HEK293T (cell line): ENCODE data around the gene TFDP1.

Experiments
- CTCF ChIA-PET: fragments of 350-600 bp; formaldehyde crosslinking; extraction: SDS; loops from one replicate; lab custom pipeline; 2021; ENCODE audit warnings: antibody characterized with exemption, inconsistent platforms; lab: Yijun Ruan, JAX
- POLR2A ChIA-PET: fragments of 350-600 bp; formaldehyde crosslinking; extraction: SDS; loops from one replicate; lab custom pipeline; 2020; ENCODE audit warnings: antibody characterized with exemption, inconsistent platforms; lab: Yijun Ruan, JAX
- DNase-seq: peaks from one replicate; pipeline ENCODE4 v3.0.0; 2012; ENCODE audit warnings: mixed read lengths; ENCODE audit errors: extremely low spot score
- ARNT ChIP-seq: fragments of 450-650 bp; IDR thresholded peaks from 2 replicates; pipeline ENCODE4 v1.6.1; 2017; ENCODE audit warnings: mild to moderate bottlenecking
- BHLHE40 ChIP-seq: fragments of 450-650 bp; IDR thresholded peaks from 2 replicates; pipeline ENCODE4 v1.6.1; 2016; ENCODE audit warnings: mild to moderate bottlenecking, moderate library complexity, borderline replicate concordance
- CTBP1 ChIP-seq: fragments of 450-650 bp; IDR thresholded peaks from 2 replicates; pipeline ENCODE4 v1.6.1; 2016; ENCODE audit warnings: borderline replicate concordance
- ELF4 ChIP-seq: fragments of 450-650 bp; IDR thresholded peaks from 2 replicates; pipeline ENCODE4 v1.6.1; 2017; ENCODE audit warnings: antibody characterized with exemption
- FOXA1 ChIP-seq: fragments of 450-650 bp; IDR thresholded peaks from 2 replicates; pipeline ENCODE4 v1.6.1; 2016; ENCODE audit warnings: mild to moderate bottlenecking
- FOXK2 ChIP-seq: fragments of 450-650 bp; IDR thresholded peaks from 2 replicates; pipeline ENCODE4 v1.6.1; 2016; ENCODE audit warnings: mild to moderate bottlenecking
- FOXM1 ChIP-seq: fragments of 450-650 bp; IDR thresholded peaks from 2 replicates; pipeline ENCODE4 v1.6.1; 2017; ENCODE audit warnings: mild to moderate bottlenecking, borderline replicate concordance
- HDGF ChIP-seq: fragments of 450-650 bp; IDR thresholded peaks from 2 replicates; pipeline ENCODE4 v1.6.1; 2017; ENCODE audit warnings: antibody characterized with exemption, borderline replicate concordance
- L3MBTL2 ChIP-seq: fragments of 450-650 bp; conservative IDR thresholded peaks from 2 replicates; pipeline ENCODE4 v1.6.1; 2016; ENCODE audit warnings: mild to moderate bottlenecking
- LEF1 ChIP-seq: fragments of 450-650 bp; IDR thresholded peaks from 2 replicates; pipeline ENCODE4 v1.6.1; 2017; ENCODE audit warnings: mild to moderate bottlenecking, borderline replicate concordance
- NFRKB ChIP-seq: fragments of 450-650 bp; IDR thresholded peaks from 2 replicates; pipeline ENCODE4 v1.6.1; 2016; ENCODE audit warnings: mild to moderate bottlenecking, moderate library complexity
- PKNOX1 ChIP-seq: fragments of 450-650 bp; IDR thresholded peaks from 2 replicates; pipeline ENCODE4 v1.6.1; 2016
- SP1 ChIP-seq: fragments of 450-650 bp; IDR thresholded peaks from 2 replicates; pipeline ENCODE4 v1.6.1; 2017
- SUZ12 ChIP-seq: fragments of 450-650 bp; IDR thresholded peaks from 2 replicates; pipeline ENCODE4 v1.6.1; 2016; ENCODE audit warnings: mild to moderate bottlenecking
- TARDBP ChIP-seq: fragments of 450-650 bp; IDR thresholded peaks from 2 replicates; pipeline ENCODE4 v1.6.1; 2016
- ZNF384 ChIP-seq: fragments of 450-650 bp; IDR thresholded peaks from 2 replicates; pipeline ENCODE4 v1.6.1; 2016

The TFDP1 gene

GRCh38 chr13:113598481-113598880, 13.9 kb downstream of the TFDP1 start:
- TF ChIP-seq L3MBTL2, result no peak
- TF ChIP-seq FOXK2, result no peak
- TF ChIP-seq HDGF, result no peak
- TF ChIP-seq SUZ12, result no peak
- no peak for TF ChIP-seq LEF1
- TF ChIP-seq ELF4, result no peak
- no peak for TF ChIP-seq CTBP1
- no peak for TF ChIP-seq SP1
- no peak for TF ChIP-seq FOXA1
- no peak for TF ChIP-seq PKNOX1
- no peak for TF ChIP-seq FOXM1
- no peak for TF ChIP-seq ZNF384
- no peak for TF ChIP-seq BHLHE40
- no peak for TF ChIP-seq TARDBP
- no peak for TF ChIP-seq NFRKB
- POLR2A ChIA-PET, result no interaction called here
- no peak for DNase-seq
- CTCF ChIA-PET, result no interaction called here

- ChIA-PET CTCF (no interaction called here), POLR2A (no interaction called here)
- no peak for DNase-seq
- TF ChIP-seq SUZ12 (no peak), CTBP1 (no peak)
These were observed 14.8 kb downstream of the TFDP1 start for GRCh38 chr13:113599391-113599790.

DNA sequence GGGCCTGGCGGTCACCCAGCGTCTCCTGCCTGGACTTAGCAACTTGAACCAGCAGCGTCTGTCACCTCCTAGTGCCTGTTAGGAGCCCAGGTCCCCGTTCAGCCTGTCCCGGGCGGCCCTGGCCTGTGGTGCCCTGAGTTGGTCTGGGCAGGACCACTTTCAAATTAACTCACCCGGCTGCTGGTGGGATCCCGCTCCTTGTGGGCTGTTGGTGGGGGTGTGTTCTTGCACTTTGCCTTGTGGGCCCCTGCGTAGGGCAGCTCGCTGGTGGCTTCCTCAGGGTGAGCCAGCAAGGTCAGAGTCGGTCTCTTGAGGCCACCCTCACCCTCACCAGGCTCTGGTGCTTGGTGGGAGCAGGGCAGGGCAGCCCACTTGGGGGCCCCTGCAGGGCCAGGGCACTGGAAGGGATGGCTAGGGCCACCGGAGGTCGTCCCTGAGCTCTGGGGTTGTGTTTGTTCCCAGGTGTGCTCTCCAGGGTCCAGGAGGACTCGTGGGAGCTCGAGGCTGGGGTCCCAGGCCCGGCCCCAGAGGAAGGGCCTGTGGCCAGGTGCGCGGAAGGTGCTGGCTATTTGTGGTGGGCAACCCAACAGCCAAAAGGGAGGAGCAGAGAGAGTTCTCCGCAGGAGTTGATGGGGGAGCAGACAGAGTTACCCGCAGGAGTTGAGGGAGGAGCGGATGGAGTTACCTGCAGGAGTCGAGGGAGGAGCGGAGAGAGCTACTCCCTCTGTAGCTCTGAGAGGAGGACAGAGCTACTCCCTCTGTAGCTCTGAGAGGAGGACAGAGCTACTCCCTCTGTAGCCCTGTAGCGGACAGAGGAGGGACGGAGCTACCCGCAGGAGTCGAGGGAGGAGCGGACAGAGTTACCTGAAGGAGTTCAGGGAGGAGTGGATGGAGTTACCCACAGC, 16.9 kb downstream of the TFDP1 start:
- TF ChIP-seq ARNT (no peak), NFRKB (no peak), BHLHE40 (no peak), FOXA1 (no peak)
- CTCF ChIA-PET, result no interaction called here
- POLR2A ChIA-PET, result no interaction called here
- no peak for DNase-seq

- POLR2A ChIA-PET, result no interaction called here
These were observed 17.9 kb downstream of the TFDP1 start for GRCh38 chr13:113602291-113602988.

GRCh38 chr13:113603116-113603710, 18.7 kb downstream of the TFDP1 start:
- TF ChIP-seq TARDBP, result no peak
- TF ChIP-seq HDGF, result no peak
- no peak for TF ChIP-seq LEF1
- TF ChIP-seq FOXM1, result no peak
- ChIA-PET CTCF (no interaction called here), POLR2A (no interaction called here)
- DNase-seq, result no peak

More at GRCh38 chr13:113602291-113602988, 17.9 kb downstream of the TFDP1 start:
- CTCF ChIA-PET, result no interaction called here
- TF ChIP-seq FOXK2, result no peak
- no peak for TF ChIP-seq ARNT
- TF ChIP-seq ZNF384, result no peak
- TF ChIP-seq NFRKB, result no peak
- no peak for TF ChIP-seq FOXA1
- no peak for TF ChIP-seq PKNOX1
- TF ChIP-seq FOXM1, result no peak
- no peak for TF ChIP-seq HDGF
- no peak for TF ChIP-seq CTBP1
- no peak for TF ChIP-seq L3MBTL2
- no peak for TF ChIP-seq SUZ12
- TF ChIP-seq SP1, result no peak
- TF ChIP-seq ELF4, result no peak
- no peak for TF ChIP-seq LEF1
- TF ChIP-seq BHLHE40, result no peak
- no peak for DNase-seq

- no peak for DNase-seq
These were observed 19.6 kb downstream of the TFDP1 start for GRCh38 chr13:113604186-113604585.

More at GRCh38 chr13:113604186-113604585, 19.6 kb downstream of the TFDP1 start:
- ChIA-PET CTCF (no interaction called here), POLR2A (no interaction called here)
- TF ChIP-seq SP1, result no peak
- no peak for TF ChIP-seq L3MBTL2
- TF ChIP-seq FOXA1, result no peak
- no peak for TF ChIP-seq PKNOX1
- no peak for TF ChIP-seq LEF1
- no peak for TF ChIP-seq SUZ12
- no peak for TF ChIP-seq ZNF384
- TF ChIP-seq ELF4, result no peak
- no peak for TF ChIP-seq HDGF
- no peak for TF ChIP-seq FOXK2
- TF ChIP-seq CTBP1, result no peak
- TF ChIP-seq BHLHE40, result no peak
- TF ChIP-seq ARNT, result no peak
- TF ChIP-seq NFRKB, result no peak
- no peak for TF ChIP-seq TARDBP
- no peak for TF ChIP-seq FOXM1
